Measurements from ENCODE around the gene SLC41A2.
A peak's percentile ranks its signal among the peaks of the same experiment; 100 is the strongest.

The SLC41A2 gene

GRCh38 chr12:104933128-104933527, 25.0 kb downstream of the SLC41A2 start:
- no peak overlapping the region for H3K27ac ChIP-seq (ENCODE audit: poor library complexity, severe bottlenecking)
- no peaks in the 10 kb centered on the region for H3K36me3 ChIP-seq (ENCODE audit: low read depth)
- no peak for ATAC-seq (ENCODE audit: low read depth)
- no peaks in the 10 kb centered on the region for H3K27me3 ChIP-seq (ENCODE audit: insufficient read depth, poor library complexity, severe bottlenecking)
- no peaks in the 10 kb centered on the region for H3K9me3 ChIP-seq (ENCODE audit: severe bottlenecking)
- H3K4me3 ChIP-seq (ENCODE audit: severe bottlenecking), result no peak overlapping the region
- TF ChIP-seq CTCF (IDR thresholded peaks at IDR 0.05; ENCODE audit: poor library complexity, severe bottlenecking), result no peak
- no peaks in the 10 kb centered on the region for H3K4me1 ChIP-seq (ENCODE audit: insufficient read depth, poor library complexity, severe bottlenecking)
- no peak for DNase-seq (ENCODE audit: low spot score)

DNA sequence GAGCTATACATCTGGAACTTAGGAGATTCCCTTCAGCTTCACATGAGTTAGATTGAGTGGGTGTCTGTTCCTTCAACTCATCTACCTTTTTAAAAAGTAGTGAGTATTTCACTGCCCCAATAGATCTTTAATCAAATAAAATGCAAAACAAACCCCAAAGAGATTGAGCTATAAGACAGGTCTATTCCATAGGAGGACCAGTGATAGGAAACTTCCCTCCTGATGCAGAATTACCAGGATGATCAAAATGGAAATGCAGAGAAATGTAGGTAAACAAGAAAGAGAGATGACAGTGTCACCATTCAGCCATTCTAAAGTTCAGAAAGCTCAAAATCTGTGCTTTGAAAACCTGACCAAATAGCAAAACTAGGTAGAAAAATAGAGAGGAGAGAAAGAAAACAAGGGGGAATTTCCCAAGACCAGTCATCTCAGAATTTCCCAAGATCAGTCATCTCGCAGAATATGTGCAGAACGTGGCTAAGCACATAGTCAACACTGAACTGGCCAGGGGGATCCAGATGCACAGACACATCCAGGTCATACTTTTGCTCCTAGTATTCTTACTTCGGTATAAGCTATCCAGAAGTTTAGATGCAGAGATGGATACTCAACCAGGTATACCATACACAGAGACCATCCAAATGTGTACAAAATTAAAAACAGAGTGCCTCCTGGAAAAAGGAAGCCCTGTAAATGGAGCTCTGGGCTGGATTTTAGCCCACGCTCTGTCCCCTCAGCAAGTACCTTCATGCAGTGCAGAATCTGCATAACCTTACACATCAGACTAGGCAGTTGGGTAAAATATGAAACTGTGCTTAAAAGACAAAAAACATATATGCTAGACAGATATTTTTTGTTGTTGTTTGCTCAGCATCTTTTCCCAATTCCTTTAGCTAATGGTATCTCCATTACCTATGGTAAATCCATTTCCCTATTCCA, 27.4 kb downstream of the SLC41A2 start:
- H3K9me3 ChIP-seq (ENCODE audit: severe bottlenecking), result no peaks in the 10 kb centered on the region
- ATAC-seq (ENCODE audit: low read depth) (peak; percentile 40; the same call in 1 of the 3 replicates), DNase-seq (ENCODE audit: low spot score) (no peak)
- no peaks in the 10 kb centered on the region for H3K27me3 ChIP-seq (ENCODE audit: insufficient read depth, poor library complexity, severe bottlenecking)
- no peak for TF ChIP-seq CTCF (IDR thresholded peaks at IDR 0.05; ENCODE audit: poor library complexity, severe bottlenecking)
- no peak overlapping the region for H3K4me3 ChIP-seq (ENCODE audit: severe bottlenecking)
- no peak overlapping the region for H3K27ac ChIP-seq (ENCODE audit: poor library complexity, severe bottlenecking)
- H3K4me1 ChIP-seq (ENCODE audit: insufficient read depth, poor library complexity, severe bottlenecking), result no peaks in the 10 kb centered on the region
- no peaks in the 10 kb centered on the region for H3K36me3 ChIP-seq (ENCODE audit: low read depth)

DNA sequence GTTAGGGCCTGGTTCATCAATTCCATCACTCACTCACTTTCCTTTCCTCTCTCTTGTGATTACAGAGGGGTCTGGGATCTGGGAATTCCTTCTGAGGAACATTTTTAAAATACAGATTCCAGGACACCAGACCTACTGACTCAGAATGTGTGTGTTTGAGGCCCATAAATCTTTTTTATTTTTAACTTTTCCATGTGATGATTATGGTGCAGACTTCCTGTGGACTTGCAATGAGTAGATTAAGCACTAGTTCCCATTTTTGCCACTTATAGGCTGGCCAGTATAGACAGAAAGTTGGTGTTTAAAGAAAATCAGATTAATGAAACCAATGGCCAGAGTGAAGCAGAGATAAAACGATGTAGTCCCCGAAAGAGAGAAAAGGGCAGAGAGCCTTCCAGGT, 28.1 kb downstream of the SLC41A2 start:
- TF ChIP-seq CTCF (IDR thresholded peaks at IDR 0.05; ENCODE audit: poor library complexity, severe bottlenecking), result no peak
- Histone ChIP-seq H3K4me3 (ENCODE audit: severe bottlenecking) (no peak overlapping the region), H3K36me3 (ENCODE audit: low read depth) (no peaks in the 10 kb centered on the region), H3K27ac (ENCODE audit: poor library complexity, severe bottlenecking) (no peak overlapping the region), H3K9me3 (ENCODE audit: severe bottlenecking) (no peaks in the 10 kb centered on the region), H3K27me3 (ENCODE audit: insufficient read depth, poor library complexity, severe bottlenecking) (no peaks in the 10 kb centered on the region), H3K4me1 (ENCODE audit: insufficient read depth, poor library complexity, severe bottlenecking) (no peaks in the 10 kb centered on the region)
- DNase-seq (ENCODE audit: low spot score) (no peak), ATAC-seq (ENCODE audit: low read depth) (no peak)

DNA sequence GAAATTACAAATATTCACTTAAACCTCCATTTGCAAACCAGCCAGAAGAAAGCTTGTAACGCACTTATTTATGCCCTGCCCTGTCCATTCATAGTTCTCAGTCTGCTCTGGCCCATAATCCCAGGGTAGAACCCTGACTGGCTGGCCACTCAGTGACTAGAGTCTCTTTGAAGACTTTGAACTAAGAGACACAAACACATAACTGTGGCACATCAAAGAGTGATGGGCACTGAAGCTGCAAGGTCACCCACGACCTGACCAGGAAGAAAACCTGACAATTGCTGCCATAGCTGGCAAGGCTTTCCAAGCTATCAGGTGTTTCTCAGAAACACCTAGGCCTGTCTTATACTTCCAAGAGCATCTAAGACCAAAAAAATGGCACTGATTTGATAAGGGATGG, 28.7 kb downstream of the SLC41A2 start:
- H3K4me1 ChIP-seq (ENCODE audit: insufficient read depth, poor library complexity, severe bottlenecking), result no peaks in the 10 kb centered on the region
- no peak for DNase-seq (ENCODE audit: low spot score)
- no peak for ATAC-seq (ENCODE audit: low read depth)
- H3K4me3 ChIP-seq (ENCODE audit: severe bottlenecking), result no peak overlapping the region
- no peaks in the 10 kb centered on the region for H3K36me3 ChIP-seq (ENCODE audit: low read depth)
- TF ChIP-seq CTCF (IDR thresholded peaks at IDR 0.05; ENCODE audit: poor library complexity, severe bottlenecking), result no peak
- no peak overlapping the region for H3K27ac ChIP-seq (ENCODE audit: poor library complexity, severe bottlenecking)
- no peaks in the 10 kb centered on the region for H3K27me3 ChIP-seq (ENCODE audit: insufficient read depth, poor library complexity, severe bottlenecking)
- H3K9me3 ChIP-seq (ENCODE audit: severe bottlenecking), result no peaks in the 10 kb centered on the region

Data from RWPE2 (cell line).